ENCODE measurements around the gene TRHDE. TPM values are rescaled to one million over a fixed set of nuclear protein-coding genes. Genes with fewer than 3 reads are reported as not detected.
A peak's percentile ranks its signal among the peaks of the same experiment; 100 is the strongest.

The TRHDE gene
- total RNA-seq, 1 donor from 2014 or later: 0.08 TPM

GRCh38 chr12:72318341-72318740, 46.2 kb downstream of the TRHDE start:
- ATAC-seq: no peak

DNA sequence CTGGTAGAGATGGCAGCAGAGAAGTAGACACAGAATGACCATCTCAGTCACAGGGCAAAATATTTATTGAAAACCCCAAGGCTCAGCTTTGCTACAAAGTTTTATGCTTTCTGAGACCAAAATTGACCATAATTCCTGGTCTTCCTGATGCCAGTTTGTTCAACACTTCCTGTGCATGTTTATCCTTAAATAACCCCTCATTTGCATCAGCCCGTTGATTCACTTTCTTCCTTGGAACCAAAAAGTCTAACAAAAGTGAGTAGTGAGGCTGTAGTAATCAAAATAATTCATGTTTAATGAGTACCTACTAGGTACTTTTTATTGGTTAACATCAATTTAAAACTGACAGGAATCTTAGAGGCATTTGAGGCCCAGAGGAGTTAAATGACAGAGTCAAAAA, 51.7 kb downstream of the TRHDE start:
- no peak for ATAC-seq

GRCh38 chr12:72330301-72330700, 58.1 kb downstream of the TRHDE start:
- no peak for ATAC-seq

DNA sequence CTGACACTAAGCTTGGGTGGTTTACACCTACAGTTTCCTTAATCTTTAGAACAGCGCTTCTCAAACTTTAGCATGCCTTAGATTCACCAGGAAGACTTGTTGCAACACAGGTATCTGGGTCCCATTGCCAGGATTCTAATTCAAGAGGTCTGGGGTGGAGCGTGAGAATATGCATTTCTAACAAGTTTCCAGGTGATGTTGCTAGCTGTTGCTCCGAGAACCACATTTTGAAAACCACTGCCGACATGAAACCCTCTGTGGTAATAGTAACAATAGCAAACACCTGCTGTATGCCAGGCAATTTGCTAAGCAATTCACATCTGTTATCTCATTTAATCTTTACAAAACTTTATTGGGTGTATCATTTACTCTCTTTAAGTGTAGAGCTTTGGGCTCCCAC, 58.6 kb downstream of the TRHDE start:
- no peak for ATAC-seq

DNA sequence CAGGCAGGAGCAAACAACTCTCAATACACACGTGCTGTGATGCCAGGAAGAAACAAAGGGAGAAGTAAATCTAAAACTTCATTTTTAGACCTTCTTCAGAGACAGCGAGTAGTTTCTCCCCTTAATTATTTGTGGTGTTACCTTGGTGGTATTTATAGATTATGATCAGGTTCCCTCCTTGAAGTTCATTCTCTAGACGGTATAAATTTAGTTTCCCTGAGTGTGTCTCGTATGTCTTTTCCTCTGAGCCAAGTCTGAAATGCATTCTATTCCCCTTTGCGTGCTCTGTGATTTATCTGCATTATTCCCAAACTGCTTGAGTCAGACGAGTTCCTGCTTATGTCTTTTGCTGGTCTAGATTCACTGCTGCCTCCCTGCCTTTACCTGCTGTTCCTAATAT, 65.2 kb downstream of the TRHDE start:
- no peak for ATAC-seq

DNA sequence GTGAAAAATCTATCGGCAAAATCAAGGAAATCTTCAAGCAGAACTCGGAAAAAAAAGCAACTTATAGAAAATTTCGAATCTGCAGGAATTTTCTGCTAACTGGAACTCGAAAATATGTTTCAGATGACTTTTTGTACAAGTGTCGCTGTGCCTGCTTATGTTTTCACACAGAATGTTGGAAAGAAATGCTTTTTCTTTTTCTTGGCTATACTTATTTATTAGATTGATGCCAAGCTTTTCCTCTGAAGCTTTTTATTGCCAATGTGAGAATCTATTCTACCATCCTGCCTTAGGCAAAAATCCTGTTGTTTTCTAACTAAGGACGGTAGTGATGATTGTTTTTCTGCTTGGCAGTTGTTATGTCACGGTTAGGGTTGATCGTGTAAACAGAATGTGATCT, 65.8 kb downstream of the TRHDE start:
- ATAC-seq: no peak

DNA sequence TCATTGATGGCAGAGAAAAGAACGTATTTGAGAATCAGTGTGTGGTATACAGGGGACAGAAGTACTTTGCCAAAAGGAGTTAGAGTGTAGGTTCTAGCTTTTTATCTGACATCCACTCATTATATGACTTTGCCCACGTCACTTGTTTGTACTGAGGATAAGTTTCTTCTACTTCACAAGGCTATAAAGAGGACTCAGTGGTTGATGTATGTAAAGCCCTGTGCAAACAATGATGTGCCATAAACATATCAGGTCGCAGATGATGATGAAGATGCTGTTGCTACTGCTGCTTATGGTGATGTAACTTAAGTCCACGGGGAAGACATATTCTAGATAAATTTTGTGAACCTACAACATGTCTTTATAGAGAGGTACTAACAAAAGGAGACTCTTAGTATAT, 66.3 kb downstream of the TRHDE start:
- no peak for ATAC-seq

GRCh38 chr12:72346363-72346944, 74.3 kb downstream of the TRHDE start:
- ATAC-seq: peak; percentile 65

DNA sequence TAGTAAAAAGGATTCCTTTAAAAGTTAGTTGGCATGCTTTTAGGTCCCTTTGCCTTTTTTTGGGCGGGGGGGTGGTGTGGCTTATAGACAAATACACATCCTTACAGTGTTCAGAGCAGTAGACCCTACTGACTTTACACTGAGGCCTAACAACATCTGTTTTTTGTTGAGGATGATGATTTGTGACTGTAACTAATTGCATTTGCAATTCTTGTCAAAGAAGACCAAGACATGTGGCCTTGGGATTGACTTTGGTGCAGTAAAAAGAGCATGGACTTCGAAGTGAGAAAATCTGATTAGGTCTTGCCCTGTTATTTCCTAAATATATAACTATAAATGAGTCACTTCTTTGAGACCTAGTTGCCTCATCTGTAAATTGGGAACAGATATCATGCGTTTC, 77.3 kb downstream of the TRHDE start:
- ATAC-seq: no peak

DNA sequence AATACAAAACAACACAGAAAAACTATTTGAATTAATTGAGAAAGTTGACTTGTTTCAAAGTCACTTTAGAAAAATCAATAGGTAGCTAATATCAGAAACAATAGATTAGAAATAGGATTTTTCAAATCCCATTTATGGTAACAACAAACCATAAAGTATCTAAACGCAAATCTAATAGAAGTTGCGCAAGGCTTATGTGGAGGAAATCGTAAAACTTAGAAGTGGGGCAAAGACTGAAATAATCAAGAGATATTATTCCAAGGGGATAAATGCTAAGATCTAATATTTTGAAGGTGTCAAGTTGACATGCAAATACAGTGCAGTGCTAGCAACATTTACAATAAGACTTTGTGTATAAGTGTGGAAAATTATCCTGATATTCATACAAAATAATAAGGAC, 87.2 kb downstream of the TRHDE start:
- no peak for ATAC-seq

- no peak for ATAC-seq
Observed at GRCh38 chr12:72365151-72365550, 93.0 kb downstream of the TRHDE start.

DNA sequence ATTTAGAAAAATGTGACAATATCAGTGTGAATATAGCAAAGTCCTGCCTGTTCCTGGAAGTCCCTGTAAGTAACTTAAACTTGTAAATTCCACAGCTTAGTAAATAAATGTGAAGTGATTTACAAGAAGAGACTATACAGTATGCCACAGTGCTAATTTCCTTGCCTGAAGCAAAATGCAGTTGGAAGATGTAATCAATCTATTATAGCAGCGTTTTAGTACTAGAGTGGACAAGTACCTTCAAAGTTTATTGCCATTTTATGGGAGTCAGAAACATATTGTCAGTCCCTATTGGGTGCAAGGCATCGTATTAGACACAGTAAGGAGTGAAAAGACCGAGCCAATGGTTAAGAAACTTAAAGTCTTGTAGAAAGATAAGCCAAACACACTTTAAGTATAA, 94.1 kb downstream of the TRHDE start:
- ATAC-seq: no peak

GRCh38 chr12:72368298-72368697, 96.1 kb downstream of the TRHDE start:
- no peak for ATAC-seq

- ATAC-seq: no peak
Observed at GRCh38 chr12:72368719-72369422, 96.7 kb downstream of the TRHDE start.

DNA sequence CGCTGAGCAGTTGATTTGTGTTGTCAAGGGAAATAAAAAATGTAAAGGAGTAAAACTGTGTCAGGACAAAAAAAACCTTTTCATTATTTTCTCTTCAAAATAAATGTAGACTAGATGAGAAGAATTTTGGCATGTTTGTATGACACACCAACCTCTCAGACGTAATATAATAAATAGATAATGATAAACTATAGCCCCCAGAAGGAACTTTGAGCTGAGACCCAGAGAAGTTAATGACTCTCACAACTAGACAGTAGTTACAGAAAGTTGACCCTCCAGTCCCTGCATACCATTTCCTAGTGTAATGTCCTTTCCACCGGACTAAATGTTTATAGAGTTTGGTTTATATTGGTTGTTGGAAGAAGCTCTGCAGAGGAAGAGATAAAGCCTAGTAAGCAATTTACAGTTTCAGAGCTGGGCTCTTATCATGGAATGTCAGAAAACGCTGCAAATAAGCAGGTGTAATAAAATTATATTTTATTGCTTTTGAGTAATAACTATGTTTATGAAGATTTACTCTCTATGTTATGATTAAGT, 97.3 kb downstream of the TRHDE start:
- ATAC-seq: no peak

DNA sequence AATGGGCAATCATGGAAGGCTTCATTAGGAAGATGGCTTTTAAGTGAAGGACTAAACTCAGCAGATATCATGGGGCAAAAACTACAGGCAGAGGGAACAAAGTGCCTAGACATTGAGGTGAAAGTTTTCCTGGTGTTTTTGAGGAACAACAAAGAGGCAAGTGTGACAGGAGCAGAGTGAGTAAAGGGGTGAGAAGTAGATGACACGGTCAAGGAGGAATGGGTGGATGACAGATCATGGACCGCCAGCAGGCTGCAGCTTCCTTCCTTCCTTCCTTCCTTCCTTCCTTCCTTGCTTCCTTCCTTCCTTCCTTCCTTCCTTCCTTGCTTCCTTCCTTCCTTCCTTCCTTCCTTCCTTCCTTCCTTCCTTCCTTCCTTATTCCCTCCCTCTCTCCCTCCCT, 108.3 kb downstream of the TRHDE start:
- ATAC-seq: no peak

- ATAC-seq: no peak
Observed at GRCh38 chr12:72388322-72388721, 116.2 kb downstream of the TRHDE start.

DNA sequence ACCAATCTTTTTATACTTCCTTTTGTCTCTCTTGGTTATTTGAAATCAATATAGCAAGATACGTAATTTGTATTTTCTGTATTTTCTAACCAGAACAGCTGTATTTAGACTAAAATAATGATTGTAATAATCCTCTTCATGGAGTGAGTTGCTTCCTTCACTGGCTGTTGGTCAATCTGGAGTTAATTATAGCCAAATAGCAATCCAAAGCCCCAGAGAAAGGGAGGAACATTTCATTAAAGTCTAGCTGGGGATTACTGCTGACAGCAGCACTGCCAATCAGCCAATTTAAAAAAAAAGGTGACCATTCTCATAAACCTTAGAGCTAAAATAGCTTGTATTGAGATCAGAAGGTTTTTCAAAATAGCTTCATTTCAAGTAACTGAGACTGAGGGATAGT, 118.0 kb downstream of the TRHDE start:
- no peak for ATAC-seq

GRCh38 chr12:72406111-72406510, 133.9 kb downstream of the TRHDE start:
- ATAC-seq: no peak

DNA sequence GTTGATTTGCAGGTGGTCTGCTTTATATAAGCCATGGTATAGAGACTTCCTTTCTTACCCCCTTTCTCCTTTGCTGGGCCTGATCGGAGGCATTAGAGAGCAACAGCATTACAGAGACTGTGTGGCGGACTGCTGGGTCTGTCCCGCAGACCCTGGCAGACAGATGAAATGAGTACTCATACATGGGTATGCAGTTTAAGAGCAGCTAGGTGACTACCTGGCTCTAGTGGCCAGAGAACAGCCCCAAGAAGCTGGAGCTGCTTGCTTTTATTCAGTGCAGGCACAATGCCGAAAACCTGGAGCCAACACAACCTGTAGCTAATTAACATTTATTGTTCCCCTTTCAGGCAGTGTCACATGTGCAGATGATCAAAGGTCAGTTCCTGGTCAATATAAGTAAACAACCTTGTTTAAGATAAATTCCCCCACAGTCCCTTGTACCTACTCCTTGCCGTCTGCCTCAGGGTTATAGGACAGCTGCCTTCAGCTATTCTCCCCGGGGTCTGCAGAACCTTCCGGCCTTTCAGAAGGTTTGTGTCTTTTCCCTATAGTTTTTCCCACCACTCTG, 160.0 kb downstream of the TRHDE start:
- ATAC-seq: no peak

- ATAC-seq: no peak
Observed at GRCh38 chr12:72433298-72433697, 161.1 kb downstream of the TRHDE start.

GRCh38 chr12:72434999-72435398, 162.8 kb downstream of the TRHDE start:
- ATAC-seq: no peak

DNA sequence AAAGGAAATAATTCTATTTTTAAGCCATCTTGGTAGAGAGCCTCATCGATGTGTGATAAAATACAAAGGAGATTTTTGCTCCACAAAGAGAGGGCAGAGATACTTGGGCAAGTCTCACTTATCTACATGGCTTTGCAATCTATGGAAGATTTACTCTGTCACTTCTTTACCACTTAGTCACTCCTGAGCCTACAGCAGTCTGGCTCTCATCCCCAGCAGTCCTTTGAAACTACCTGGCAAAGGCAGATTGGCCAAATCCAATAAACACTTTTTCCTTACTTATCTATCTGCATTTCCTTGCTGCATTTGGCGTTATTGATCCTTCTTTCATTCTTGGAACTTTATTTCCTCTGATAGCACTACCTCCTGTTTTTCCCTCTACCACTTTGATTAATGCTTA, 170.0 kb downstream of the TRHDE start:
- no peak for ATAC-seq

DNA sequence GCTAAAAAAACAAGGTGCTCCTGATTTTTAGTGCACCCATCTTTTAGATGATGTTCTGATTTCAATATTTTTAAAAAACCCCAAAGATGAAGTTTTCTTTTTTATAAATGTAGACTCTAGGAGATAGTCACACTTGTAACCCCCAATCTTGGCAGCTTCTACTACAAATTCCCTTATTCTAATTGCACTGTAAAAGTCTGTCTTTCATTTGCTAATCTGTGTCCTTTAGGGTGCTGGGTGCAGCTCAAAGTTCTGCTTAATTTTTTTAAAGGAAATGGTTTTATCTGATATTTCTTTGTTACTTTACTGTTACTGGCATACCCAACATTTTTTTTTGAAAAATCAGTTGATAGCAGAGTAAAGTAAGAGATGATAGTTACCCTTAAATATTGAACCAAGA, 172.0 kb downstream of the TRHDE start:
- no peak for ATAC-seq
